HG03159 (cell line): ENCODE data around the gene GABRB1.

Experiments
- ATAC-seq: cut with Tn5 transposase; IDR thresholded peaks from one replicate; pipeline ENCODE4 v1.9.1; 2021; ENCODE audit warnings: mild to moderate bottlenecking, moderate library complexity; ENCODE audit not compliant: unreplicated experiment

Gene GABRB1

DNA sequence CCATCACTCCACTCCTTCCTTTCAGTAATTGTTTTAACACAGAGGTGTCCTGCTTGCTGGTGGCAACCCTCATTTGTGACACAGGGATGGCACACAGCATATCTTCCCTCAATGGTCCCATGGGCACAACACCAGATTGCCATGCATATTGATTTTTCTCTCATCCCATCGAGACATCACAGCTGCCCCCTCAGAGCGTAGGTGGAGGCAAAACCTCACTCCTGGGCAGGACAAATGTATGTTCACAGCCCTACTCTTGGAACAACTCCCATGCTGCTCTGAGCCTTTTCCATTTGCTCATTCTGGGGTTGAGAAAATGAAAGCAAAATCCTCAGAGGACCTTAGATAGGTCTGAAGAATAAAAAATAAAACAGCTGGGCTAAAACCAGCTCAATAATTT, 172.2 kb downstream of the GABRB1 start:
- no peak for ATAC-seq

DNA sequence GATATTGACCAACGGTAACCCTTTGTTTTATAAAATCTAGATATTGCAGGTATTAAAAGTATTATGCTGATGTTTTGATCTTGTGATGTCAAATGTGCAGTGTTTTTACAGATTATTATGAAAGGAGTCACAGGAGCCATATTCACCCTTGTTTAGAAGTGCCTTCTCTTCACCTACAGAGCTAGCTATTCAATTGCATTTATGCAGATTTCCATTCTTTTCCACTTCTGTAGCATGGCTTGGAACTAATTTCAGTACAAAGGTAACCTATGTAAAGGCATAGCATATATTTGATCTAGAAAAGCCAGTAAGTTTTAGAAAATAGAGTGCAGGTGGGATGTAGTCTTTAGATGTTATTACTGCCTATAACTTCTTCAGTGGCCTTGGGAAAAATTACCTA, 176.2 kb downstream of the GABRB1 start:
- ATAC-seq = no peak

DNA sequence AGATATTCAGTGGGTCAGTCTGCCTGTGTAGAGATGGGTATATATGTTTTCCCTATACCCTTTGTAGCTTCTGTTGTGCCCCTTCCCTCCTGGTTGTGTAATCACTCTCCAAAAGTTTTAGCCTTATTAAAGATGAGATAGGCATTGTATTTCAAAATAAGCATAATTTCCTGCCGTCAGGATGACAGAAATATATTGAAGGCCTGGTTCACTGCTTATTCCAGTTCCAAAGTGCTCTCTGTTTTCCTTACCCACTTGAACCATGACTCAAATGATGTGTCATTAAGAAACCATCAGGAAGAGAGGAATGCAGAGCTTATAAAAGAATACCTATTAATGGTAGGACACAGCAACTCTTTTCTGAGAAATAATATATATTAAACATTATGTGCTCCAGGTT, 178.5 kb downstream of the GABRB1 start:
- ATAC-seq = no peak

DNA sequence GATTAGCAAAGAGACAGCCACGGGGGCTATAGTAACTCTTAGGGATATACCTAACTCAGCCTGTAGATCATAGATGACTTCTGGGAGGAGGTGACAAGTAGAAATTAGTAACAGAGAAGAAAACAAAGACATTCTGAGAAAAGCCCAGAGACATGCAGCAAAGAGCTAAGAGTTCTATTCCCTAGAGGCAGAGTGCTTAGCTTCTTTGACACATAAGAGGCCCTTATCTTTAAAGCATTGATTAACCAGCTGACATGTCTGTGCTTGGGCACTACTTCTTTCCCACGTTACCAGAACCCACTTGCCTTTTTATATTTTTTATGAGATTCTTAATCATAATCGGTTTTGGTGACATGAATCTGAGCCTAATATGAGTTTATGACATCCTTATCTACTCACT, 179.5 kb downstream of the GABRB1 start:
- no peak for ATAC-seq

DNA sequence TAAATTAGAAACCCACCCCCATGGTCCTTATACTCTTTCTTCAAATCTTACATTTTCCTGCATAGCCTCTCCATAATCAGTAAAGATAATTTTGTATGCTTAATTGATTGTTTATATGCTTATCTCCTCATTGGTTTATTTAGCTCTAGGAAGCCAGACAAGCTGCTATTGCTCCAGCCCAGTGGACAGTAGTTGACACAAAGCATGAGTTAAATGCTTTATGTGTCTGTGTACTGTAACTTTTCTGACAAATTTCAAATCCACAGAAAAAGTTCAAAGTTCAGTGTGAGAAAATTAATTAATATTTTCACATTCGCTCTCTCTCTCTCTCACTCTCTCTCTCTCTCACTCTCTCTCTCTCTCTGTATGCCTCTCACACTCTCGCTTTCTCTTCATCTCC, 181.7 kb downstream of the GABRB1 start:
- ATAC-seq = no peak

DNA sequence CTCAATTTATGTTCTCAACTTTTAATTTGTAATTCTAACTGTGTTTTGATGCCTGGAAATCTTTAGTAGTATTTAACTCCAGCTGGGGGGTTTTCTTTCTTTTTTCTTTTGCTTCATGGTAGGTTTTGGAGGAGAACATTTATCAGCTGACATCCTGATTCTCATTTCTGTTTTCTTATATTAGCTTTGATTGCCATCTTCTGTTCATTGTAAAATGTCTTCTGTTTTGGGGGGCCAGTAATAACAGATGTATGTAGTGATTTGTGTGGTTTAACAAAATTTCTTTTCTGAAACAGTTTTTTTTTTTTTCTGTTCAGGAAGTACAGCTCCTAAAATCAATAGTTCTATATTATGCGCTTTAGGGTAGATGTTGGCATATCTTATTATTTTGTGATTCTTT, 182.2 kb downstream of the GABRB1 start:
- ATAC-seq = no peak

DNA sequence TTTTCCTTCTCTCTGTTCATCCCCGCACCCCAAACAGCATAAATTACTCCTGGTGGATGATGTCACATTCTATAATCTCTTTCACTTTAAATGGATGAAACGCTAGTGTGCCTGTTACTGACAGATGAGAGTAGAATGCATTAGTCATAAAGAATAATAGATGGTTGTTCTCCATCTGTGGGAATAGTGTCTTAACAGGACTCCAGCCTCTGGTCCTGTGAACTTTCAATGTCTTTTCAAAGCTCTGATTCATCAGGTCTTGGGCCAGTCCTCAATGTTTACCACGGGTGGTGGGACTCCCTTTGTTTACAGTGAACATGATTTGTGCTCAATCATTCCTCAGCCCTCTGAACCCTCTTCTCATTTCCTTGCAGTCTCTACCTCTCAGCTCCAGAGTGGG, 182.6 kb downstream of the GABRB1 start:
- ATAC-seq = no peak

DNA sequence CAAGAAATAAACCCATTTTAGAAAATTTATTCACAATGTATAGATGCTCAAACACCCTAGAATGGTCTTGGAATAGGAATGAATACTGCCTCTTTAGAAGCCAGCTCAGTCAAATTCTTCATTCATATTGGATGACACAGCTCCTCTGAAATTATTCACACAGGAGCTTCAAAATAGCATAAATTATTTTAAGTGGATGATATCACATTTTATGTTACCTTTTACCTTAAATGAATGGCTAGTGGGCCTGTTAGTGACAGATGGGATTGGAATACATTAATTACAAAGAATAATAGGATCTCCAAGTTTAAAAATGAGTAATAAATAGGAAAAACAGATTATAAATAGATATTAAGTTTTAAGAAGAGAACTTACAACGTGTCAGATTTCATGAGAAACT, 184.4 kb downstream of the GABRB1 start:
- ATAC-seq = no peak

DNA sequence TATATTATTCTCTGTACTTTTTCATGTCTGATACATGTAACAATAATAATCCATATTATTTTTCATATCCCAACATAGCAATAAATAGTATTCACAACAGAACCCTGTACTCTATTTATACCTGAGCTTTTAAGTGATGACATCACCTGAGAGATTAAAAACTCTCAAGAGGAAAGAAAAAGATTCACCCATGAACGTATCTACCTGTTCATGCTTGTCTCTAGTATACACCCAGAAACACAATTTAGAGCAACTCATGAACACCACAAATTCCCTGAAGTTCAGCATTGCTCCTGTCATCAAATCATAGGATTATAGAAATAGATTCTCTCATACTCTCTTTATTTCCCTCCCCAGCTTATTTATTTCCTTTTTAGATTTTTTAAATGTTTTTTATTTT, 185.9 kb downstream of the GABRB1 start:
- no peak for ATAC-seq

DNA sequence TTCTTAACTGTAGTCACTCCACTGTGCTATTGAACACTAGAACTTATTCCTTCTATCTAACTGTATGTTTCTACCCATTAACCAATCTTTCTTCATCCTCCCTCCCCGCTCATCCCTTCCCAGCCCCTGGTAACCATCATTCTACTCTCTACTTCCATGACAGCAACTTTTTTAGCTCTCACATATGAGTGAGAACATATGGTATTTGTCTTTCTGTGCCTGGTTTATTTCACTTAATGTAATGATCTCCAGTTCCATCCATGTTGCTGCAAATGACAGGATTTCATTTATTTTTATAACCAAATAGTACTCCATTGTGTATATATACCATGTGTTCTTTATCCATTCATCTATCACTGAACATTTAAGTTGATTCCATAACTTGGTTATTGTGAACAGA, 186.5 kb downstream of the GABRB1 start:
- no peak for ATAC-seq

DNA sequence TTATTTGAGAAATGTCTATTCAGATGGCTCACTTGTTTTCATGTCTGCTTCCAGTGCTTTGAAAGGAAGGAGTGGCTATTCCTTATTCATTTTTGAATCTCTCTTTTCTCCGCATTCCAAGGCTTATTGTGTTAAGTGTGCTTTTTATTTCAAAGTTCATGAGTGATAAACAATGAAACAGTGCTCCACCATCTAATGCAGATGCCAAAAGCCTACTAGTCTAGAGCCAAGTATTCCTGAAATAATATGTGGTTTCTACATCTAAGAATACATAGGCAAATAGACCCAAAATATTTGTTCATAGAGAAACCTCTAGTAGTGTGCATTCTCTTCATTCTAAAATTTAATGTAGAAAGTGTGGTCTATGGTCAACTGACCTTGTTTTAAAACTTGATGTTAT, 187.3 kb downstream of the GABRB1 start:
- no peak for ATAC-seq

DNA sequence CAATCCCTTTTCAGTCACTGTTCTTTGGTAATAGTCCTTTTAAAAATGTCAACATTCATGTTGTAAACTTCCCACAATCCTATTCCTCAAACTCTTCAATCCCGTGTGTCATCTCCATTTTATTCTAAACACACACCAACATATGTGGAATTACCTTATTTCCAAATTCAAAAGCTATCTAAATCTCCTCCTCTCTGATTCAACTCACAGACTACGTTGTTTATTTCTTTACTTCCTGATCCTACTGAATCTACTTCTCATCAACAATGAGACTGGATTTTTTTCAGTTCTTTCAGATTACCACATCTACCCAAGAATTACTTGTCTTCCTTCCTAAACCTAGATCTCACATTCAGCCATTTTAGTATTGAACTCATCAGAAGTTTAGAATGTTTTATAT, 188.2 kb downstream of the GABRB1 start:
- ATAC-seq = no peak

DNA sequence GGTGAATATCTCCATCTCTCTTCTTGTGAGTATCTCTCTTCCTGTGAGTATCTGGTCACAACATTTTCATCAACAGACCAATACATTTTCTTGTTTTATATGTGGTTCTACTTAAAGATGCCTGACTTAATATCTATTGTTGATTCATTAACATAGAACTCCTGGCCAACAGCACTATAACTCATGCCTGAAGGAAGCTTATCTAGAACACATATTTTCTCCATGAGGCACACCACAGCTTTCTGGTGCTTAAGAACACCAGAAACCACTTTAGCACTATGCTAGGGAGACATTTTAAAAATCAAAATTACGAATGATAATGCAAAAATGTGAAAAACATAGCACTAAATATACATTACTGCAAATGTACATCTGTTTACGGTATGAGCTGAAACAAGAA, 190.4 kb downstream of the GABRB1 start:
- ATAC-seq = no peak

DNA sequence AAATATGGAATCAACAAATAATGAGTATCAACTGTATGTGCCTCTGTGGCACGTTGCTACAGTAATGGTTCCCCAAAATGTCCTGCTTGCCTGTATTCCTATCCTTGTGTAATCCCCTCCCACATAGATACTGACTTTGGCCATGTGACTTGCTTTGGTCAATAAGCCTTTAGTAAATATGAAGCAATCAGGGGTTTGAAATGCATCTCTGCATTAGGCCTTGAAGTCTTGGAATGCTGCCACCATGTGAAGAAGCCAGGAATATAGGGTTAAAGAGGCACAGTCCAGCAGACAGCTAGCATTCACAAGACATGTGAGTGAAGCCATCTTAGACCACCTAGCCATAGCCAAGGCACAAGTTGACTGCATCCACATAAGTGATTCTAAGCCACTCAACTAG, 190.9 kb downstream of the GABRB1 start:
- no peak for ATAC-seq

DNA sequence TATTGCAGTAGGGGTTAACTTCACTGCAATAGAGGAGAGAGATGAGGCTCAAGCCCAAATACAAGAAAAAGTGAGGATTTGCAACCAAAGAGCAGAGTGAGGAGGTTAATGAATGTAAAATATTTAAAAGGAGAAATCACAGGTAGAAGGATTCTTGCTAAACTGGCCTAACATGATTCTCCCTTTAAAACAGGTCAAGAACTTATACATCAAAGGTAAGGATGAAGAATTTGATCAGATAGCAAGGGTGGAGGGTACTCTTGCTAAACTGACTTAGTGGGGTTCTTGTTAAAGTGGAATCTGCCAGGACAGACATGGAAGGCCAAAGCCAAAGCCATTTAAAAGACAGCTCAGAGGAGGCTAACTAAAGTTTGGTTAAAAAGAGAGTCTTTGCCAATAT, 193.0 kb downstream of the GABRB1 start:
- no peak for ATAC-seq

DNA sequence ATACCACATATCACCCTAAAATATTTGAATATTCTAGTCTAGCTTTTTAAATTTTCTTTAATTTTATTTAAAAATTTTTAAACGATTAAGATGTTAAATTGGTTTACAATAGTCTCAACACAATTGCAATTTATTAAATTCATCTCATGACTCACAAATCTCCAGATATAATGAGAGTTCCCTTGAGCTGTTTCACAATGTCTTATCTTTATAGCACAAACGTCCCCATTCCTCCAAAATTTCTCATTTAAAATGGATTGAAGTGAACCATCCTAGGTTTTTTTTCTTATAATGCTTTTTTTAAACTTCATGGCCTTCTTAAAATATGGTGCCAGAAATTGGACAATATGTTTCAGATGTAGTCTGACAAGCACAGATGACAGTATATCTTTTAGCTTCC, 204.4 kb downstream of the GABRB1 start:
- no peak for ATAC-seq

DNA sequence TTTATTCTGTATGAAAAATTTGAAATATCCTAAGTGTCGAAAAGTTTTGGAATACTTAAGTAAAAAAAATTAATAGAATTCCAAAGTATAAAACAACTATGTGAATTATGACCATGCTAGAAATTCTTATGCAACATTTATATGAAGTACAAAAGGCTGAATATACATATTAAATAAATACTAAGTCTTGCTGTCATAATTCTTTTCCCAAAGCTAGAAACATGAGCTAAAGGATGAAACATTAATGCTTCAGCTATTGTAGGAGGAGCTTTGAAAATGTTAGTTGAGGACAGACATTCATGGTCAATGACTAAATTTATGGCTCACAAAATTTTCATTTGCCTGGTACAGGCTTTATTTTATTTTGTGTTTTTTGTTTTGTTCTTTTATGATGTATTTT, 207.3 kb downstream of the GABRB1 start:
- ATAC-seq = no peak

DNA sequence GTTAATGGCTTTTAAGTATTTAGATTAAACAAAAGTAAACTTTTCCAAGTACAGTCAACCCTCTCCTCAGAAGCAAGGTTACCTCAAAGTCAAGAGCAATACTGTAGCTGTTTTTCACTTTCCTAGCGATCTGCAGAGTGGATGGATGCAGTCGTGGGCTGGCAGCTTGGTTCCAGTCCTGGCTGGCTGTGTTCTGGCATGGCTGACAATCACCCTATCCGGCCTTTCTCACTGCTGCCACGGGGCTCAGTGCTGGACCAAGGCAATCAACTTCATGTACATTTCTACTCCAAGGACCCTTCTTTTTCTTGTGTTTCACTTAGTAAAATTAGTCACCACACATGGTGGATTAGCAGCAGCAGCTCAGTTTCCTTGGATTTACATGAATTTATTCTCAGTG, 208.3 kb downstream of the GABRB1 start:
- ATAC-seq = no peak

DNA sequence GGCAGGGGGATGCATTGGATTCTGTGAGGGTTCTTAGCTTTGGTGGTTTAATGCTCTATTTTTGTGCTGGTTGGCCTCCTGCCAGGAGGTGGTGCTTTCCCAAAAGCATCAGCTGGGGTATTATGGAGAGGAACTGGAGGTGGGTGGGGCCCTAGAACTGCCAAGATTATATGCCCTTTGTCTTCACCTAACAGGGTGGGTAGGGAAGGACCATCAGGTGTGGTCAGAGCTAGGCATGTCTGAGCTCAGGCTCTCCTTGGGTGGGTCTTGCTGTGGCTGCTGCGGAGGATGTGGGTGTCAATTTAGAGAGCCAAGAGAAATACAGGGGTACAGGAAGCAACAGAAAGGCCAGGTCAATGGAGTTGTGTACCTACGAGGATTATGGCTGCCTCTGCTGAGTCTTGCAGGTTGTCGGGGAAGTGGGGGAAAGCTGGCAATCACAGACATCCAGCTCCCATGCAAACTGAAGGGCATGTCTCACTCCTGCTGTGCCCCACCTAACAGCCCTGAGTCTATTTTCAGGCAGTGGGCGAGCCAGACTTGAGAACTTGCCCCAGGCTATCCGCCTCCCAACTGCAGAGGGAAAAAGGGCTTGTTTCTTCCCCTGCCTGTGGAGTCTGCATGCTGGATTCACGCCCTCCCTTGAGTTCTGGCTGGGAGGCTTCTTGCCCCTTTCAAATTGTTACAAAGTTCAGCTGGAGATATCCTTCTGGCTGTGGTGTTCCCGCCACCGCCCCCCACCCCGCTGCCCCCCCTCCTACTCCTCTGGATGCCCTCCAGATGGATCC, 220.2 kb downstream of the GABRB1 start:
- no peak for ATAC-seq

DNA sequence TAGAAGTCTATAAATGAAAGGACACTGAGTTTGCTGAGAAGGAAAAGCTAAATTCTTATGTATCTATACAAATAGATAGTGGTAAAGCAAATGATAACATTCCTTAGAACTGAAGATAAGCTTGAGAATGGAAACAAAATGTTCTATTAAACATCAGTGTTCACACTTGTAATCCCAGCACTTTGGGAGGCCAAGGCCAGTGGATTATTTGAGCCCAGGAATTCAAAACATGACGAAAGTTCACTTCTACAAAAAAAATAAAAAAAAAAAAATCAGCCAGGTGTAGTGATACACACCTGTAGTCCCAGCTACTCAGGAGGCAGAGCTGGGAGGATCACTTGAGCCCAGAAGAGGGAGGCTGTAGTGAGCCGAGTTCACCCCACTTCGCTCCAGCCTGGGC, 232.4 kb downstream of the GABRB1 start:
- ATAC-seq = no peak

DNA sequence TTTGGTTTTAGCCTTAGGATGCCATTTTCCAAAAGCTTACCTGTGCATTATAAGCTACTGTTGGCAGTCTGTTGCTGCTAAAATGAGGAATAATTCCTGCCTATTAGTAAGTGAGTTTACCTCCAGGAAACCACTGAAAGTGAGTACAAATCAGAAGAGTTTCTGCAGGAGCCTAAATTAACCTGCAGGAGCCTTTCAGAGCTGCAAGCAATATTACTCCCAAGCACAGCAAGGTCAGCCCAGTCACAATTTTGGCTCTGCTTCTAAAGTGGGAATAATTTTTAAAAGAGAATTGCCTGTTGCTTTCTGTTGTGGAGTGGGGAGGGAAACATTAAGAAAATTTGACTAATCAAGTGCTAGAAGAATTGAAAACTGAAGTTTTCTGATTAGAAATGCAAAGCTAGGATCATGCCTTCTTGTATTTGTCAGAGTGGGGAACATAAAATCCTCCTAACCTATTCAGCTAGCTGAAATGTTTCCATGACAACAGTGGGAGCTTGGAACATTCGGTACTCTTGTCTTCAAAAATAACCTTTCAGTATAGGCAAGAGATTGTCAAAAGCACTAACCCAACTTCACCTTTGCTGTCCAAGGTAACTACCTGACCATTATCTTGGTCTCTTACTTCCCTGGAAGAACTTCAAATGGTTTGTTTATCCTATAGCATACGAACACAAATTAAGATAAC, 239.0 kb downstream of the GABRB1 start:
- no peak for ATAC-seq

DNA sequence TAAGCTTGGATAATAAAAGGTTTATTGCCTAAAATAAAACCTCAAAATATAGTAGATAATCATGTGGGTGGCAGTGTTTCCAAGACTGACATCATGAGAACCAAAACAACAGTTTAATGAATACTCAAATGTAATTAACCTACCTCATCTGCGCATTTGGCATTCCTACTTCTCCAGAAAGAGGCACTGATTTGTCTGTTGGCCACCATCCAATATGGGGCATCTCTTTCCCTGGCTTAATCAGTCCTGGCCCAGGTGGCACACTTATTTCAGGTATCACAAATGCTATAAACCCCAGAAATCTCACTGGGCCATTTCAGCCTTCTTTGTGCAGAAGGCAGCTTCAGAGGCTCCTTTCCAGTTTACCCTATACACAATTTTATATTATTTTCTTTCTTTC, 239.9 kb downstream of the GABRB1 start:
- ATAC-seq = no peak

DNA sequence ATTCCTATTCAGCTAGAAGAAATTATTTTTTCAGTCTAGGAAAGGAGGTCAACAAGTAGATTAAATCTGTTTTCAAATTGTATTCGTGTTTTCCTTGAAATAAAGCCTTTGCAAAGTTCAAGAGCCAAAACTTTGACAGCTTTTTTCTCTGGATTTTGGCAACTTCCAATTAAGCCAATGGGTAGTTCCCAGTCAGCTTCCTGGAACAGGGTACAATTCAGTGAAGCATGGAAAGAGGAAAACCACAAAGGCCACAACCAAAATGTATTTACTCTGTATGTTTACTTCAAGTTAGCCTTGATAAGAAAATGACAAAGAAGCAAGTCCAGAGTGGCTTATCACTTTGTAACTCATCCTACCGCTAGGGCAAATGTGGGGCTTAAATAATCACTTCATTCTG, 243.5 kb downstream of the GABRB1 start:
- ATAC-seq = no peak
